GM19099 (cell line): ENCODE results near the gene ADGRG7.

Experiments used
- POLR2A ChIP-seq: IDR thresholded peaks from 3 replicates; pipeline ENCODE4 v1.6.1; 2011; ENCODE audit warnings: low read depth; ENCODE audit not compliant: insufficient read length; ENCODE audit errors: extremely low read depth

ADGRG7 gene

DNA sequence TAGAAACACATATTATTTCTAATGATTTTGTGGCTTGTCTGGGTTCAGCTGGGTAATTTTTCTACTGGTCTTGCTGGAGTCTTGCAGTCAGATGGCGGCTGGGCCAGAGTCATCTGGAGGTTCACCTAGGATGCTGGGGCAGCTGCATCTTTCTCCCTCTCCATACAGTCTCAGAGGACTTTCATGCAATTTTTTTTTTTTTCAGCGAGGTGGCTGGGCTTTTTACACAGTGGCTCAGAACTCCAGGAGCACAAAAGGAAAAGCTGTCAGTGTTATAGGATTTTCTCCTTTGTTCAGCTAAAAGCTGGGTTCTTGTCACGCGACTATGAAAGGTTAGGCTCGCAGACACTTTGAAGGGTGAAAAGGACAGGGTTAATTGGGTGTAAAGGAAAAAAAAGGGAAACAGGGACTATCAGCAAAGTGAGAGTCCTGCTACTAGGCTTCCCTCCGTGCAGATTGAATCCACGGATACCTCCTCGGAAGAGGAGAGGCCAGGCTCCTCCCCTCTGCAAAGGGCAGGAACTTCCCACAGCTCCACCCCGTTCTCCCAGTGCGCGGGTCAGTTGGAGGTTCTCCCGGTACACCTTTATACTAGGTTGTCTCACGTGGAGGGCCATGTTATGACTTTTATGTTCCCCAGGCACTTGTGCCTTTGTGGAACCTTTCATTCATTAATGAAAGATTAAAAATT is 44.3 kb downstream of the ADGRG7 start:
- no peak for TF ChIP-seq POLR2A

DNA sequence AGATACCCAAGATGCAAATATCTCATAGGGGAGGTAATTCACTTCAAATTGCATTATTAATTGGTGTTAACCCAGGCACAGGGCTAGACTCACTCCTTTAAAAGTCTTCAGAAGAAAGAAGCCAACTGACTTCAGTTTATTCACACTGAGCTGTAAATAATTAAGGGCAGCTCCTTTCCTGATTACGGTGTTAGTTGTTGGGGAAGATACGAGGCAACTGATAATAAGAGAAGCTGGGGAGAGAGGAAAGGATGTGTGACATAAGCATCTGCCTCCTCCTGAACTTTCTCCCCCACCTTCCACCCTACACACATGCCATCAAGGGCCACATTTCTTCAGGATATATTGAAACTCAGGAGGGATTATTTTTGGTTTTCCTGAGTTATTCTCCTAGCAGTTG is 47.5 kb downstream of the ADGRG7 start:
- TF ChIP-seq POLR2A = no peak

DNA sequence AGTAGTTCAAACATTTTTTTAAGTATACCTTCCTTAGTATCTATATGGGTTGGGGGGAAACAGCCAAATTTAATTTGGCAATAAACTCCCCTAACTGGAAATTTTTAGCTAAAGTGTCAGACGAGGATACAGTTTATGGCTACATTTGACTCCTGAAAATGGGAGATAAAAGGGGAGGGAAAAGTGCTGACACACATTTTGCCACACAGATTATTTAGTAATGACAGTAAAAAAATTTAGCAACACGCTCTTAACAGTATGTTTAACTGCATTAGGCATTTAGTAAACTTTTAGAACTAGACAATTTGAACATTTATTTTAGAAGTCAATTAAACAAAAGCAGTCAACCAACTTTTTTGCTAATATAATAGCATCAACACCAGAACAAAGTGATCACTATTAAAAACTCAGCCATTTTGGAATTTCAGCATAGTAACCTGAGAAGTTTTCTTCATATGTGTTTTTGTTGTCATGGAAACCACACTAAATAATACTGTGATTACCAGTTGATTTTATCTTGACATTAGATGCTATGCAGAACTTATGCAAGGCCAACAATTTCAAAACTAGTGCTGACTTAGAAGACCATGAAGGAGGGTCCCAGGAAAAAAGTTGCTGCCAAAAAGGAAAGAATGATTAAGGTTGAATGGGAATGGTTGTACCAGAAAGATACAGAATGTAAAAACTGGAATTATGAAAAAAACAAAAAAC is 52.9 kb downstream of the ADGRG7 start:
- TF ChIP-seq POLR2A = no peak

DNA sequence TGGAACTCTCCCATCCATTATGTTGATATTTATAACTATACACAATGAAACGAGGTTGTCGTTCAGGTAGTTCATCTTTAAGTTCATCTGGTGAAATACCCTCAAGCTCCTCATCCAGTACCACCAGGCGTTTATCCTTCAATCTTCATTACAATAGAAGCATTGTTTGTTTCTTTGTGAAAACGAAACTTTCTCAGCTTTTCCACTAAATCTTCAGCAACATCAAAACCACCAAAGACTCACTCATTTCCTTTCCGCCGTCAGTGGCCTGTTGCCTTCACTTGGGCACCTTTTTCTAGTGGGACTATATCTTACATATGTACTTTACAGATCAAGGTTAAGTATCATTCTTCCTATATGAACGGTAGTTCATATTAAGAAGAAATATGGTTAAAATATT is 55.8 kb downstream of the ADGRG7 start:
- TF ChIP-seq POLR2A = no peak

DNA sequence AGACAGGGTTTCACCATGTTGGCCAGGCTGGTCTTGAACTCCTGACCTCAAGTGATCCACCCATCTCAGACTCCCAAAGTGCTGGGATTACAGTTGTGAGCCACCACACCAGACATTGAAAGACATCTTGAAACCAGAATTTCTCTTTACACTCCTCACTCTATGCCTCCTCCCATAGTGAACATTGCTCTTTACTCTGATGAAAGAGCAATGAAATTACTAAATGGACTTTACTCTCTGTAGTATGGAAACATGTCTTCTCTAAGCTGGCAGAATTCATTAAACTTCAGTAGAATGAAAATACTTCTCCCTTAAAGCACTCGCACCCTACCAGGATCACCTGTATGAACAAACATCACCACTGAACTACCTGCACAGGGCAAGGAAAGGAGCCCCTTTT is 72.1 kb downstream of the ADGRG7 start:
- TF ChIP-seq POLR2A = no peak

DNA sequence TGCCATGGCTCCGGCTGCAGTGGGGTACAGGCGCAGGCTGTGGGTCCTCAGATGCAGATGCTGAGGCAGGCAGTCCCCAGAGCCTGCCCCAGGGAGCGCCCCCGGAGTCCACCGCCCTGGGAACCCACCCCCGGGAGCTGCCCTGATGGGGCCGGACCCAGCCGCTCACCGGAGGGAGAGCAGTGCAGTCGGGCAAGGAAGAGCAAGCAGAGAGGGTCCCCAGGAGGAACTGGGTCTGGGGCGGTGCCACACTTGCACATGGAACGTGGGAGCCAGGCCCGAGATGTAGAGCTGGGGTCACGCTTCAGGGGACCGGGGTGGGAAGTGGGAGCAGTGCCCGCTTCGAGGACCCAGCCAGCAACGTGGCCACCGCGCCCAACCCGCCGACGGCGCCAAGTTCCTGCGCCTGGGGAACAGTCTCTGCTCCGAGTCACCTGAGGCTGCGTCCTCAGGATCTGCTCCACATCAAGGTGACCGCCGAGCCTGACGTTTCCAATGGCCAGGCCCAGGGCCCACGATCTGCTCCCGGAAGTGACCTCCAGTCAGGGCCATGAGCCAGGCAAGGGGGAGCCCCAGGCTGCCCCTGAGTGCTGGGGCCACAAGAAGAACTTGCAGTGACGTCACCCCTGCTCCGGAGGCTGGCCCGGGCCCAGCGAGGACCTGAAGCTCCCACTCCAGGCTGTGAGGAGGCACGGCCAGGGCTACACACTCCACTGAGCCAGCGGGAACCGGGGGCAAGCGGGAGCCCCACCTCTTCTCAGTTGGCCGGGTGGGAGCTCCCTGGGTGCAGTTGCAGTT is 72.9 kb downstream of the ADGRG7 start:
- TF ChIP-seq POLR2A = no peak

DNA sequence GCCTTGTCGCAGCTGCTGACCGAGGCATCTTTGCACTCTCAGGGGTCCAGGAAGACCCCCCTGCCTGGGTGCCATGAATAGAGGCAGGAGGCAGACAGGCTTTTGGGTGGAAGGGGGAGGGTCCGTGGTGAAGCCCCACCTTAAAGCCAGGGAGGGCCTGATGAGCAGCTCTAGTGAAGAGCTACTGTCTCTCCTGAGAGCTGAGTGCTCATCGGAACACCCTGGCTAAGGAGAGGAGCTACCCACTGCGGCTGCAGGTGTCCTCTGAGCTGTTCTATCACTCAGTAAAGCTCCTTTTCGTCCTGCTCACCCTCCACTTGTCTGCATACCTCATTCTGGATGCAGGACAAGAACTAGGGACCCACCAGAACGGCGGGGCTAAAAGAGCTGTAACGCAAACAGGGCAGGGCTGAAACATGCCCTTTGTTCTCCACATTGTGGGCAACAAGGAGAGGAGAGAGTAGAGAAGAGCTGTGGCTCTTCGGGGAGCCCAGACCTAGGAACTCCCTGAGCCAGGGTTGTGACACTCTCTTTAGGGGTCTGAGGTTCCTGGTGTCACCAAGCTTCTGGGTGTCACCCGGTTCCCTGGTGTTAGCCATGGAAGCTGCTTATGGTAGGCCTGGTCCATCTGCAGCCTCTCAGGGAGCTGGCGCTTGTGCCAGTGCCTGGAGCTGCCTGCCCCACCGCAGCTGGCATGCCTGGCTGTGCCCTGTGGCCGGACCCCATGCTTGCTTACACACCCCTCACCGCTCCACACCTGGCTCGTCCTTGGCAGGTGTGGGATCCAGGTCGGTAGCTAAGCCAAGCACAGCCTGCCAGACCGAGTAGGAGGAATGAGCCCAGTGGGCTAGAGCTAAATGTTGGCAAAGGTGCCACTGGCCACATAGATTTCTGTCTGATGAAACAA is 73.7 kb downstream of the ADGRG7 start:
- no peak for TF ChIP-seq POLR2A

DNA sequence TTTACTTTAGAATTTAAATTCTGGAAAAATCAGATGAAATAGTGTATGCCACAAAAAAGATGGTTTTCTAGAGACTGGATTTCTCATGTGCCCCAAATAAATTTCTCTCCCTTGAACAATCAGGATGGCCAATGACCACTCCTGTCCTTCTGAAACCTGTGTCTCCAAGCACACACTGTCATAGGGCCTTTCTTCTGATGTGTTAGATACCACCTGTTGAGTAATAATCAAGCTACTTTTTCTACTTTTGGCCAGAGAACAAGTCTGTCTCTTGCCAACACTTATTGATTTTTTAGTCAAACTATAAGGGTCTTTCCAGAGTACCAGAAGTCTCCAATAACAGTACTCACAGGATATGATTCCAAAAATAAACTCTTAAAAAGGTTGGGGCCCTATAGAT is 83.8 kb downstream of the ADGRG7 start:
- no peak for TF ChIP-seq POLR2A

DNA sequence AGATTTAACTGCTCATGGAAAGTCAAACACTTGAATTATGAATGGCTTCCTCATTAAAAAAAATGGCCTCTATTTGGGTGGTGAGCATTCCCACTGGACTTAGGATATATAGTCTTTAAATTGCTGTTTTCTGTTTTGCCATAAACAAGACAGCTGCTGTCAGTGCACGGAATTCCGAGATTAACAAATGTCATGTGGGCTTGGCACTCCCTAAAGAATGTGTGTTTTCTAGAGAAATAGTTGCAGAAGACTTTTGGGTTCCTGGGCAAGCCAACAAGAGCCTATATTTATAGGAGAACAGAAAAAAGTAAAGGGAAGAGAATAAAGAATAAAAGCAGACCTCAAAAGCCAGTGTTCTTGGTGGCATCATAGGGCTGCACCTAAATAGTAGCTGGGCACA is 86.3 kb downstream of the ADGRG7 start:
- TF ChIP-seq POLR2A = no peak

DNA sequence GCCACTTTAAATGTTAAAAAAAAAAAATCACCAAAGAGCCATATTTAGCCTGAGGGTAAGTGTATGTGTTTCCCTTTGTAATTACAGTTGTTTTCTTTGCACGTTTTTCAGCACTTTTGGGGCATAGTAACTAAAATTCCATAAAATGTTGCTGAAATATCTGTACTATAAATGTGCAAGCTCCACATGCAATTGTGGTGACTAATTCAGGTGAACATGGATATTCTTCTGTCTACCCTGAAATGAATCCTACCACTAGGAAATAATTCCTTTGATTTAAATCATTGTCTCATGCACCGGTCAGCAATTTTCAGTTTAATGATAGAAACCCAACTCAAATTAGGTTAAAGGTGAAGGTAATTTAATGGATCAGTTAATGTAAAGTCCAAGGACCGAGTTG is 86.8 kb downstream of the ADGRG7 start:
- no peak for TF ChIP-seq POLR2A

DNA sequence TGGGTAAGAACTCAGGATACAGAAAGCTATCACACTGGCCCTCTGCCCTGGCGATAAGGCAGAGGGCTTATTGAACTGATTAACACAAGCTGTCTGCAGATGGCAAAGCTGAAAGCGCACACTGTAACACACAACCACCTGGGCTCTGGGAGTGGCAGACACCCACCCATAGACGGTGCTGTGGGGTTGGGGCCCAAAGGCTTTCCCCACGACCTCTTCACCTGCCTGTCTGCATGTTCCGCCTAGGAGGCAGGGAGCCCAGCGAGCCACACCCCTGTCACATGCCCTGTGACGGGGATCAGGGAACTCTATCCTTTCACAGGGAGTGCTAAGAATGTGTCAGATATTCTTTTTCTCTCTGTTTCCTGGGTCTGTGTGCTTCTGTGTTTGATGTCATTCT is 87.8 kb downstream of the ADGRG7 start:
- TF ChIP-seq POLR2A = no peak

DNA sequence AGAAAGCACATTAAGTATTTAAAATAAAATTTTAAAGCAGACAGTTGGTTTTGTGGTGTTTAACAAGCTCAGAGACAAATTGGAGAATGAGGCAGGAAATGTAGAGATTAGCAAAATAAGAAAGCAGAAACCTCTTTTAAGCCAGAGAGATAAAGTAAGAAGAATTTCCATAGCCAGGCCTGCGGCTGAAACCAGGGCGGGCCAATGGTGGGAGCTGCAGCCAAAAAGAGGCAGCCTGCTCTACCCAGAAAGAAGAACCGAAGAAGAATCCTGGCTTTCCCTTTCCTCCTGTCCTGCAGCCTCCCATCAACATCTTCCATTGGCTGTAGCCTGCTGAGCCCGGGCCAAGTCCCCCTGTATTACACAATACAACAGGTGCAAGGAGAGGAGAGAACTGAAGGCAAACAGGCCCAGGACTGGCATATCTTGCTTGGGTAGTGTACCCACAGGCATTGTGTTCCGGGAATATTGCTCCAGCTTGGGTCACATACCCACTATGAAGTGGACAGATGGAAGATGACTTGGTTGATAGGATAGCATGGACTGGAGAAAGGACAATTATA is 88.4 kb downstream of the ADGRG7 start:
- no peak for TF ChIP-seq POLR2A

DNA sequence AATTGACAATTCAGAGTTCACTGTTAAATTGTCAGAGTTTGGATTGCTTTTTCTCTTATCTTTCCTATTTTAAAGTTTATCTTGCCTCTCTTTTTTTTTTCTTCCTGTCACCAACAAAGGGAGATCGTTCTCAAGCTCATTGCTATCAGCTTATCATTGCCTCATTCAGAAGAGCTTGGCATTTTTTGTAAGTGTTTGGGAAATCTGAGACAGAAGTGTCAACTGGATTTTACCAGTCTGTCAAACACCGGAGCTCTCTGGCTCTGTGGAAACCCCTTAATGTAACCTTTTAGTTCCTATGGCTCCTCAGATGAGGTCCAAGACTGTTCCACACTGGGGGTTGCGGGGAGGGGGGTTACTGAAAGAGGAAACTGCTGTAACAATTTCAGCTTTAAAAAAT is 89.3 kb downstream of the ADGRG7 start:
- TF ChIP-seq POLR2A = no peak

DNA sequence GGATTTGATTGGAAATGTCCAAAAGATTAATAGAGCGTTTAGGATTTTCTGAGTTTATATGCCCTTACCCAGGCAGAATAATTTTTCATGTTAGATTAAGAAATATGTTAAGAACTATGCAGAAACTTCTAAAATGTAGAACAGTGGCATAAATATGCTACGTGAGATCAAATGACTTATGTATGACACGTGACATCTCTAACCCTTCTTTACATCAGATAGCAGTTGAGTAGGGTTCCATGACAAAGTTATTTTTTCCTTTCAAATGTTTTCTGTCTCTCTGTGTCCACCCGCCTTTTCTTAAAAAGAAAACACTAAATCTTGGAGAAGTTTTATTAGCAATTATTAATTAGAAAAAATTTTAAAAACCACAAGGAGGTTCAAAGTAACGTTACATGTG is 91.3 kb downstream of the ADGRG7 start:
- TF ChIP-seq POLR2A = no peak
